HUES6 (cell line): ENCODE data around the gene FAM222A.

Experiments used
- H3K27ac ChIP-seq: 2 replicates; pipeline ENCODE4 v1.7.0; 2013; ENCODE audit warnings: low read depth, mild to moderate bottlenecking, low read length, inconsistent platforms
- H3K27me3 ChIP-seq: 2 replicates; pipeline ENCODE4 v1.6.1; 2013; ENCODE audit warnings: low read length; ENCODE audit not compliant: control insufficient read depth, insufficient read depth
- H3K36me3 ChIP-seq: 2 replicates; pipeline ENCODE4 v1.6.1; 2013; ENCODE audit warnings: low read length; ENCODE audit not compliant: control insufficient read depth, insufficient read depth
- H3K4me1 ChIP-seq: 2 replicates; pipeline ENCODE4 v1.6.1; 2013; ENCODE audit warnings: low read length; ENCODE audit not compliant: control insufficient read depth, insufficient read depth
- H3K4me3 ChIP-seq: 2 replicates; pipeline ENCODE4 v1.5.1; 2013; ENCODE audit warnings: low read depth, low read length
- H3K9ac ChIP-seq: one replicate; pipeline ENCODE4 v1.6.1; 2013; ENCODE audit warnings: mild to moderate bottlenecking, low read length
- H3K9me3 ChIP-seq: 2 replicates; pipeline ENCODE4 v1.6.1; 2013; ENCODE audit warnings: low read depth, low read length; ENCODE audit not compliant: control insufficient read depth, insufficient read depth

The FAM222A gene

GRCh38 chr12:109720857-109721189, 7.2 kb downstream of the FAM222A start:
- Histone ChIP-seq H3K4me1 (peaks cover 41% of the 10 kb centered on the region), H3K4me3 (no peak overlapping the region), H3K9ac (no peak overlapping the region), H3K36me3 (no peaks in the 10 kb centered on the region), H3K27me3 (peaks cover 21% of the 10 kb centered on the region), H3K9me3 (no peaks in the 10 kb centered on the region), H3K27ac (no peak overlapping the region)

- H3K4me1 ChIP-seq, result peaks cover 36% of the 10 kb centered on the region
- H3K27ac ChIP-seq, result no peak overlapping the region
- peaks cover 21% of the 10 kb centered on the region for H3K27me3 ChIP-seq
- no peaks in the 10 kb centered on the region for H3K36me3 ChIP-seq
- H3K9me3 ChIP-seq, result no peaks in the 10 kb centered on the region
- no peak overlapping the region for H3K9ac ChIP-seq
- H3K4me3 ChIP-seq, result no peak overlapping the region
Measured at GRCh38 chr12:109721276-109721675, 7.7 kb downstream of the FAM222A start.

- H3K27ac ChIP-seq, result no peak overlapping the region
- peaks cover 14% of the 10 kb centered on the region for H3K27me3 ChIP-seq
- no peaks in the 10 kb centered on the region for H3K9me3 ChIP-seq
- no peak overlapping the region for H3K4me3 ChIP-seq
- no peaks in the 10 kb centered on the region for H3K36me3 ChIP-seq
- peaks cover 33% of the 10 kb centered on the region for H3K4me1 ChIP-seq
- no peak overlapping the region for H3K9ac ChIP-seq
Measured at GRCh38 chr12:109722022-109722720, 8.5 kb downstream of the FAM222A start.

- Histone ChIP-seq H3K4me1 (peaks cover 27% of the 10 kb centered on the region), H3K9ac (no peak overlapping the region), H3K4me3 (no peak overlapping the region), H3K27me3 (peaks cover 9% of the 10 kb centered on the region), H3K36me3 (no peaks in the 10 kb centered on the region), H3K27ac (no peak overlapping the region), H3K9me3 (no peaks in the 10 kb centered on the region)
Measured at GRCh38 chr12:109722721-109723094, 9.1 kb downstream of the FAM222A start.

GRCh38 chr12:109723311-109723881, 9.8 kb downstream of the FAM222A start:
- Histone ChIP-seq H3K27me3 (peaks cover 6% of the 10 kb centered on the region; the same call in 1 of the 2 replicates), H3K4me3 (no peak overlapping the region), H3K27ac (no peak overlapping the region), H3K36me3 (no peaks in the 10 kb centered on the region), H3K9ac (no peak overlapping the region), H3K4me1 (peaks cover 24% of the 10 kb centered on the region), H3K9me3 (no peaks in the 10 kb centered on the region)

GRCh38 chr12:109724321-109724892, 10.8 kb downstream of the FAM222A start:
- Histone ChIP-seq H3K27me3 (no peaks in the 10 kb centered on the region), H3K9me3 (no peaks in the 10 kb centered on the region), H3K4me3 (no peak overlapping the region), H3K27ac (no peak overlapping the region), H3K9ac (no peak overlapping the region), H3K4me1 (peaks cover 15% of the 10 kb centered on the region), H3K36me3 (no peaks in the 10 kb centered on the region)

- H3K4me1 ChIP-seq, result peaks cover 5% of the 10 kb centered on the region; the same call in 1 of the 2 replicates
- no peaks in the 10 kb centered on the region for H3K27me3 ChIP-seq
- H3K9me3 ChIP-seq, result no peaks in the 10 kb centered on the region
- no peak overlapping the region for H3K9ac ChIP-seq
- no peak overlapping the region for H3K4me3 ChIP-seq
- no peaks in the 10 kb centered on the region for H3K36me3 ChIP-seq
- no peak overlapping the region for H3K27ac ChIP-seq
Measured at GRCh38 chr12:109725321-109726105, 11.9 kb downstream of the FAM222A start.

GRCh38 chr12:109726106-109726497, 12.5 kb downstream of the FAM222A start:
- Histone ChIP-seq H3K4me1 (peaks cover 5% of the 10 kb centered on the region; the same call in 1 of the 2 replicates), H3K4me3 (no peak overlapping the region), H3K9ac (no peak overlapping the region), H3K36me3 (no peaks in the 10 kb centered on the region), H3K27ac (no peak overlapping the region), H3K9me3 (no peaks in the 10 kb centered on the region), H3K27me3 (no peaks in the 10 kb centered on the region)

GRCh38 chr12:109726511-109727038, 12.9 kb downstream of the FAM222A start:
- Histone ChIP-seq H3K9me3 (no peaks in the 10 kb centered on the region), H3K27me3 (no peaks in the 10 kb centered on the region), H3K4me1 (peaks cover 5% of the 10 kb centered on the region; the same call in 1 of the 2 replicates), H3K9ac (no peak overlapping the region), H3K27ac (no peak overlapping the region), H3K36me3 (no peaks in the 10 kb centered on the region), H3K4me3 (no peak overlapping the region)

GRCh38 chr12:109727039-109727723, 13.6 kb downstream of the FAM222A start:
- Histone ChIP-seq H3K4me1 (peaks cover 5% of the 10 kb centered on the region; the same call in 1 of the 2 replicates), H3K4me3 (no peak overlapping the region), H3K27ac (no peak overlapping the region)

More at GRCh38 chr12:109727039-109727723, 13.6 kb downstream of the FAM222A start:
- Histone ChIP-seq H3K9me3 (no peaks in the 10 kb centered on the region), H3K36me3 (no peaks in the 10 kb centered on the region), H3K9ac (no peak overlapping the region), H3K27me3 (no peaks in the 10 kb centered on the region)
